Measurements from ENCODE around the gene NBPF12.
"Not testable (repeated sequence)": the region's sequence is repeated elsewhere in the genome, so short reads cannot be mapped to it uniquely, and the experiment has no call there.

The NBPF12 gene, protein sequence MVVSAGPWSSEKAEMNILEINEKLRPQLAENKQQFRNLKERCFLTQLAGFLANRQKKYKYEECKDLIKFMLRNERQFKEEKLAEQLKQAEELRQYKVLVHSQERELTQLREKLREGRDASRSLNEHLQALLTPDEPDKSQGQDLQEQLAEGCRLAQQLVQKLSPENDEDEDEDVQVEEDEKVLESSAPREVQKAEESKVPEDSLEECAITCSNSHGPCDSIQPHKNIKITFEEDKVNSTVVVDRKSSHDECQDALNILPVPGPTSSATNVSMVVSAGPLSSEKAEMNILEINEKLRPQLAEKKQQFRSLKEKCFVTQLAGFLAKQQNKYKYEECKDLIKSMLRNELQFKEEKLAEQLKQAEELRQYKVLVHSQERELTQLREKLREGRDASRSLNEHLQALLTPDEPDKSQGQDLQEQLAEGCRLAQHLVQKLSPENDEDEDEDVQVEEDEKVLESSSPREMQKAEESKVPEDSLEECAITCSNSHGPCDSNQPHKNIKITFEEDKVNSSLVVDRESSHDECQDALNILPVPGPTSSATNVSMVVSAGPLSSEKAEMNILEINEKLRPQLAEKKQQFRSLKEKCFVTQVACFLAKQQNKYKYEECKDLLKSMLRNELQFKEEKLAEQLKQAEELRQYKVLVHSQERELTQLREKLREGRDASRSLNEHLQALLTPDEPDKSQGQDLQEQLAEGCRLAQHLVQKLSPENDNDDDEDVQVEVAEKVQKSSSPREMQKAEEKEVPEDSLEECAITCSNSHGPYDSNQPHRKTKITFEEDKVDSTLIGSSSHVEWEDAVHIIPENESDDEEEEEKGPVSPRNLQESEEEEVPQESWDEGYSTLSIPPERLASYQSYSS (N-terminal part only)

DNA sequence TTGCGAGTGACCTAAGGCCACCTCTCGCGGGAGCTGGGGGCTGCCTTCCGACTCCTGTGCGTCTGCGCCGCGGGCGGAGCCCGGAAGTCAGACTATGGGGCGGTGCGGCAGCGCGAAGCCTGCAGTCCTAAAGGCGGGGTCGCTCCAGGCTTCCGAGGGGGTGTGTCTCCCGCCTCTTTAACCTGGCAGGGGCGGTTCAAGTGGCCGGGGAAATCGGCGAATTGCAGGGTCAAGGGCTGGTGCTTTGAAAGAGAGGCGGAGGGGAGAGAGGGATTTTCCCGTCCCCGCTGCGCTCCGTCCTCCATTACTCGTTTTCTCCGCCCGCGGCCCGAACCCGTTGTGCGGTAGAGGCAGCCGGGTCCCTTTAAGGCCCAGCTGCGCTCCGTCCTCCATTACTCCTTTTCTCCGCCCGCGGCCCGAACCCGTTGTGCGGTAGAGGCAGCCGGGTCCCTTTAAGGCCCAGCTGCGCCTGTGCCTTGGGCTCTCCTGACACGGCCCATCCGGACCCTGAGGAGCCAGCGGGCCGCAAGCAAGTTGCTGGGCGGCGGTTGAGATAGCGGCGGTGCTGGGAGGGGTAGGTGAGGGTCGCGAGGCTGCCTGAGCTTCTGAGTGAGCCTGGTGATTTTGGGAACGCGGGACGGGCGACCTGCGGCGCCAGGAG lies at the start of gene NBPF12:
NBPF12 (plus strand) TSS at position 83 of the 661 bp plus-strand sequence. CDS start 21,820 bp downstream, outside the sequence.
- DNase-seq = peak; percentile 21

GRCh38 chr1:146891355-146891754 lies 46.8 kb upstream of the NBPF12 start:
- not testable (repeated sequence) for DNase-seq

DNA sequence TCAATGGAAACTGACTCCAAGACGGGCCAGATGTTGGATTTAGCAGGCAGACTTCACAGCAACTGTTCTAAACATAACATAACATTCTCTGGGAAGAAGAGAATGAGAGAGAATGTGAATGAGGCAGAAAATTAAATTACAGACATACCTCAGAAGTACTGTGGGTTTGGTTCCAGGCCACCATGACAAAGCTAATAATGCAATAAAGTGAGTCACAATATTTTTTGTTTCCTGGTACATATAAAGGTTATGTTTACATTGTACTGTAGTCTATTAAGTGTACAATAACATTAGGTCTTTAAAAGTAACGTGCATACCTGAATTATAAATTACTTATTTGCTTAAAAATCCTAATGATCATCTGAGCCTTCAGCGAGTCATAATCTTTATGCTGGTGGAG lies 45.8 kb upstream of the NBPF12 start:
- DNase-seq = not testable (repeated sequence)

DNA sequence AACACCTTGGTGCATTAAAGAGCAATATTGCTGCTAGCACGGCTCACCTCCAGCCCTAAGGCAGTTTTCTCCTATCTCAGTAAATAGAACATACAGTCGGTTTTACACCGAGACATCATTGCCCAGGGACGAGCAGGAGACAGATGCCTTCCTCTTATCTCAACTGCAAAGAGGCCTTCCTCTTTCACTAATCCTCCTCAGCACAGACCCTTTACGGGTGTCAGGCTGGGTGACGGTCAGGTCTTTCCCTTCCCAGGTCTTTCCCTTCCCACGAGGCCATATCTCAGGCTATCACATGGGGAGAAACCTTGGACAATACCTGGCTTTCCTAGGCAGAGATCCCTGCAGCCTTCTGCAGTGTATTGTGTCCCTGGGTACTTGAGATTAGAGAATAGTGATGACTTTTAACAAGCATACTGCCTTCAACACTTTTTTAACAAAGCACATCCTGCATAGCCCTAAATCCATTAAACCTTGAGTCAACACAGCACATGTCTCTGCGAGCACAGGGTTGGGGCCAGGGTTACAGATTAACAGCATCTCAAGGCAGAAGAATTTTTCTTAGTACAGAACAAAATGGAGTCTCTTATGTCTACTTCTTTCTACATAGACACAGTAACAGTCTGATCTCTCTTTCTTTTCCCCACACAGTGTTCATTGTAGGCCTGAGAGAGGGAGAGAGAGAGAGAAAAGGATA lies 30.4 kb upstream of the NBPF12 start:
- not testable (repeated sequence) for DNase-seq

GRCh38 chr1:146912975-146913374 lies 25.1 kb upstream of the NBPF12 start:
- DNase-seq = not testable (repeated sequence)

GRCh38 chr1:146920811-146921210 lies 17.3 kb upstream of the NBPF12 start:
- not testable (repeated sequence) for DNase-seq

DNA sequence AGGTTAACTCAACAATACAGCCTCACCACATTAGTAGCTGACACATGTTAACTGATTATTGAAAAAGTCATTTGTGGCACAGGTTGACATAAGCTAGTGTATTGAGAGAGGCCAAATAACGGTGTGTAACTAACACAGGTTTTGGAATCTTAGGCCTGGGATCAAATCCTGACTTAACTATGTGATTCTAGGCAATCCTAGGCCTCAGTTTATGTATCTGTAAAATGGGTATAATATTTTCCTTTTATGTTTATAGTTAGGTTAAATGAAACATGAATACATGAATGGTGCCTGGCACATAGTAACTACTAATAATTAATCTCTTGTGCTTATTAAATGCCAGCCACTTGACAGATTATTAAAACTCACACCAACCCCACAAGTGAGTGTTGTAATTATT lies 15.5 kb upstream of the NBPF12 start:
- DNase-seq = not testable (repeated sequence)

DNA sequence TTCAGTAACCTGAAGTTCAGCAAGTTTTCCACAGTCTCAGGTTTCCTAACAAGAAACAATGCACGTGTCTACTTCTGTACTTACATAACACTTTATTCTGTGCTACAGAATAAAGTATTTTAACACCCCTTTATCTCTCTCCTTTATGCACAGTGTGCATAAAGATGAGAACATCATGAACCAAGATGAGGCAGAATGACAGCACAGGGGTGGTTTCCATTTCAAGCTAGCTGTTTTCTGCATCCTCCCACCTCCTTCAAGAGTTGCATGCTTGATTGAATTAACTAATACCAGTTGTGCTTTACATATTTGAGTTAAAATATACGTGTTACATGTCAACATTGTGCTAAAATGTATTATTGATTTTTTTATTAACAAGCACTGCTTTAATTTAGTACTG lies 14.0 kb upstream of the NBPF12 start:
- not testable (repeated sequence) for DNase-seq

DNA sequence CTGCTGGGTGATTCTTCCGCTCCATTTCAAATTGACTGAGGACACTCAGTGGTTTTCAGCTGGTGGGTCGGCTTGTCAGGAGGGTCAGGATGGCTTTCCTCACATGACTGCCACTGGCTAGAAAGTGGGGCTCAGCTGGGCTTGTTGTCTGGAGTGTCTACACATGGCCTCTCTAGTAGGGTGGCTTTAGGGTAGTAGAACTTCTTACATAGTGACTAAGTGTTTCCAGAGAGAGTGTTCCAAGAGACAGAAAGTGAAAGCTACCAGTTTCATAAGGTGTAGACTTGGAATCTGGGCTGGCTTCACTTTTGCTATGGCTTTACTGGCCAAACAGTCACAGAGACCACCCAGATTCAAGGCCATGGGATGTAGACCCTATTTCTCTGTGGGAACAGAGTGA lies 11.7 kb upstream of the NBPF12 start:
- not testable (repeated sequence) for DNase-seq

GRCh38 chr1:146930225-146930624 lies 7.9 kb upstream of the NBPF12 start:
- not testable (repeated sequence) for DNase-seq

GRCh38 chr1:146934390-146935223 lies 3.5 kb upstream of the NBPF12 start:
- not testable (repeated sequence) for DNase-seq

DNA sequence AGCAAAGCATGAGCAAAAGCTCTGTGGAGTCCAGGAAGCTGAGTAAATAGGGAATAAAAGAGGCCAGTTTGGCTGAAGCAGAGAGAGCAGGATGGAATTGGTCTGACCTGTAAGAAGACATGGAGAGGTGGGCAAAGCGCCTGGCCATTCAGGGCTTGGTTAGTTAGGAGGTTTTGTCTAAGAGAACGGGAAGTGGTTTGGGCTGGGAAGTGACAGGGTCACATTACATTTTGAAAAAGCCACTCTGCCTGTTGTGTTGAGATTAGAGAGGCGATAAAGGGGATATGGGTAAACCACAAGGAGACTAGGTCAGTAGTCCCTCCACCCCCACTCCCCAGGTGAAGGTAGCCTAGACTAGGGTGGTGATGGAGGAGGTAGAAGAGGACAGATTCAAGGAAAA lies 662 bp upstream of the NBPF12 start:
- not testable (repeated sequence) for DNase-seq

DNA sequence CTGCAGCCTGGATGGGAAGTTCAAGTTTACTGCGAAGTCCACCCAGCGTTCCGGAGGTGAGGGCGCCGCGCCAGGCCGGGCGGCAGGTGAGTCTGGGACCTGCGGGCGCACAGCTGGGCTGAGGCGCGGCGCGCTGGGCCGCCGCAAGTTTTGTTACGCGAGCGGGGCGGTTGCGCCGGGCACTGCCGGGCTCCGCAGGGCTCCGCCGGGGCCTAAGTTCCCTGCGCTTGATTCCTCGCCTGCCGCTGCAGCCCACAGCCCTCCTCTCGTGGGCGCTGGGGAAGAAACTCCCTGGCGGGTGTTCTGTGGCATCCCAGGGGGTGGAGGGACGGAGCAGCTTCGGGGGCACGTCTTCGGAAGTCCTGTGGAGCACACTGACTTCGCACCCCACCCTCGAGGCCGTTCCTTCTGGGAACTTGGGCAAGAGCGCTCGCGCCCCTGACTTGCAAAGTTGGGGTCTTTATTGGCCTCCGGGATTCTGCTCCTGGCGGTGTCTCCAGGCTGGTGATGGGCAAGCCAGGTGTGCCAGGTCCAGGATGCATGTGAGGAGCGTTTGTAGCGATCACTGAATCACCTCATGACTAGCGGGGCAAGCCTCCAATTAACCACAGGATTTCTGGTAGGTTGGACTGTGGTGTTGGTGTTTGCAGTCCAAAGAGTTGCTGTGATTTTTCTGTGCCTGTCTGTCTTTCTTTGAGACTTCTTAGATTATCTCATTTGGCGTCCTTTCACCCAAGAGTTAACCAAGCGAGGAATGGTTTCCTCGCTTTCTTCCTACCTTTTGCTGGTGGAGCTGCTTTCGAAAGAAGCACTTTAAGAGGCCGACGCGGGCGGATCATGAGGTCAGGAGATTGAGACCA lies 1.0 kb downstream of the NBPF12 start:
- not testable (repeated sequence) for DNase-seq

DNA sequence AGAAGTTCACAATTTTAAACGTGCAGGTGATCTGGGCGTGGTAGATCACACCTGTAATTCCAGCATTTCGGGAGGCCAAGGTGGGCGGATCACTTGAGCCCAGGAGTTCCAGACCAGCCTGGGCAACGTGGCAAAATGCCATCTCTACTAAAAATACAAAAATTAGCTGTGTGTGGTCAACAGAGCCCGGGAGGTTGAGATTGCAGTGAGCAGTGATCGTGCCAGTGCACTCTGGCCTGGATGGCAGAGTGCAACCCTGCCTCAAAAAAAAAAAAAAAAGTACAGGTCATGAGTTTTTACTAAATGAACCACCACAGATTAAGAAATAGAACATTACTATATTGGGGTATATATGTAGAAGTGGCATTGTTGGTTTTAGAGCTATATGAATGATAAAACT lies 2.2 kb downstream of the NBPF12 start:
- not testable (repeated sequence) for DNase-seq

- DNase-seq = not testable (repeated sequence)
Measured at GRCh38 chr1:146943342-146943886, 5.3 kb downstream of the NBPF12 start.

DNA sequence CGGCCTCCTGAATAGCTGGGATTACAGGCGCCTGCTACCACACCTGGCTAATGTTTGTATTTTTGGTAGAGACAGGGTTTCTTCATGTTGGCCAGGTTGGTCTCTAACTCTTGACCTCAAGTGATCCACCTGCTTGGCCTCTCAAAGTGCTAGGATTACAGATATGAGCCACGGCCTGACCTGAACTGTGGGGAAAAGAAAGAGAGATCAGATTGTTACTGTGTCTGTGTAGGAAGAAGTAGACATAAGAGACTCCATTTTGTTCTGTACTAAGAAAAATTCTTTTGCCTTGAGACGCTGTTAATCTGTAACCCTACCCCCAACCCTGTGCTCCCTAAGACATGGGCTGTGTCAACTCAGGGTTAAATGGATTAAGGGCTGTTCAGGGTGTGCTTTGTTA lies 10.0 kb downstream of the NBPF12 start:
- DNase-seq = not testable (repeated sequence)

DNA sequence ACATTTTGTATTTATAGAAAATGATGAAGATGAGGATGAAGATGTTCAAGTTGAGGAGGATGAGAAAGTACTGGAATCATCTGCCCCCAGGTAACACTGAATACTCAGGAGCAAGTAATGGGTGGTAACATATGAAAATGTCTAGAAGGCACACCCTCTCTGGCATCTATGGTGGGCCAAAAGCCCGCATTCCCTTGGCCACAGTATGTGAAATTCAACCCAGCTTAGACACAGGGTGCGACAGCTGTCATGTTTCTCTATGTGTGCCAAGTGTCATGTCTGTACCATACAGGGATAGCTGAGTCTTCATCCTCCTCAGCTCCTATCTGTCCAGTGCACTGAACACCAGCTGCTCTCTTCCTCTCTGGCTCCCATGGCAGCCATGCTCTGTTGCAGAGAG lies 26.2 kb downstream of the NBPF12 start:
- DNase-seq = not testable (repeated sequence)

- DNase-seq = not testable (repeated sequence)
Measured at GRCh38 chr1:146966351-146966750, 28.2 kb downstream of the NBPF12 start.

DNA sequence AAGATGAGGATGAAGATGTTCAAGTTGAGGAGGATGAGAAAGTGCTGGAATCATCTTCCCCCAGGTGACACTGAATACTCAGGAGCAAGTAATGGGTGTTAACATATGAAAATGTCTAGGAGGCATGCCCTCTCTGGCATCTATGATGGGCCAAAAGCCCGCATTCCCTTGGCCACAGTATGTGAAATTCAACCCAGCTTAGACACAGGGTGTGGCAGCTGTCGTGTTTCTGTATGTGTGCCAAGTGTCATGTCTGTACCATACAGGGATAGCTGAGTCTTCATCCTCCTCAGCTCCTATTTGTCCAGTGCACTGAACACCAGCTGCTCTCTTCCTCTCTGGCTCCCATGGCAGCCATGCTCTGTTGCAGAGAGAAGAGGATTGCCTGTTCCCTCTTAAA lies 32.5 kb downstream of the NBPF12 start:
- not testable (repeated sequence) for DNase-seq

GRCh38 chr1:146972681-146973080 lies 34.6 kb downstream of the NBPF12 start:
- DNase-seq = not testable (repeated sequence)
